ENCODE results near the gene BNIP5. TPM values are rescaled to one million over a fixed set of nuclear protein-coding genes. Genes with fewer than 3 reads are reported as not detected.

Gene BNIP5
- total RNA-seq, 1 donor from 2014 or later, result not detected

DNA sequence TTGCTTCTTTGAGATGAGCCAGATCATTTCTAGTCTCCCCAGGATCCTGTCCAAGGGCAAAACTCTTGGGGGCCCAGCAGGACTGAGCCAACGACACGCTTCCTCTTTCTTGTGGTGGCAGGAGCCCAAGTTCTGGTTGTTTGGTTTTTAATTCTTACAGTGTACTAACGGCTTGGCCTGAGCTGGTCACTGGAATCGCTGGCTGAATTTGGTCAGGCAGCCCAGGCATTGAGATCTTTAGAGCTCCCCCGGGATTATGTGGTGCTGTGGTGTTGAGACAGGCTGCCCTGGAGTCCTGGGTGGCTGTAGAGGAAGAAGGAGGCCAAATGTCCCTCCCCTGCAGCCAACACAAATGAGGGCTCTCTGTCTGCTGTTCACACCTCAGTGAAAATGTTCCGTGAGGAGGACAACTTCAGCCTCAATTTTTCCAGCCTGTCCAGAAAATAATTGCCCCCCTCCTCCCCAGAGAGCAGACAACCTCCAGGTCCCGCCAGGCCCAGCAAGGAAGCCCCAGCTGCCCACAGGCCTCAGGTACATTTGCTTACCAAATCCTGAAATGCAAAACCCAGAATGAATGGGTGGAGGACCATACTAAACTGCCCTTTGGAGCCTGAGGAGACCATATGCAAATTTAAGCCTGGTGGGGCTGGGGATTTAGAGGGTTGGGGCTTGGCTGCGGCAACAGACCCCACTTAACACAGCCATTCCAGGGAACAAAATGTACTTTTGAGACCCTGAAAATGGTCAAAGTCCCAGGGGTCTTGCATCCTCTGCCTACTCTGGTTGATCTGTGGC lies 23.6 kb downstream of the BNIP5 start:
- no peak for DNase-seq
- peak; percentile 43 for ATAC-seq (ENCODE audit: poor library complexity)
- intact Hi-C loops (cut with DNase I), result no loop called here

DNA sequence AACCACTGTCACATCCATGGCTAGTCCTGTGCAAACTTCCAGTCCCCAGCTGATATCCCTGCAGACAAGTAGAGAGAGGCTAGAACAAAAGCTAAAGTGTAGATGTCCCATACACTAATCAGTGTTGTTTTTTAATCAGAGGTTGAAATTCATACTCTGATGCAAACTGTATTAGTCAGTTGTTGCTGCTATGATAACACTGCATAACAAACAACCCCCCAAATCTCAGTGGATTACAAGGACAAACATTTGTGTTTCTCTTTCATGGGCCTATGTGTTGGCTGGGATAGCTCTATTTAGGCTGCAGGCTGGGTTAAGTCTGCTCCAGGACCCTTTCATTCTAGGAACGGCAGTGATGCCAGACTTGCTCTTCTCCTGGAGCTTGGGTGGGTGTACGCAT lies 26.8 kb downstream of the BNIP5 start:
- no peak for DNase-seq
- intact Hi-C loops (cut with DNase I), result no loop called here

DNA sequence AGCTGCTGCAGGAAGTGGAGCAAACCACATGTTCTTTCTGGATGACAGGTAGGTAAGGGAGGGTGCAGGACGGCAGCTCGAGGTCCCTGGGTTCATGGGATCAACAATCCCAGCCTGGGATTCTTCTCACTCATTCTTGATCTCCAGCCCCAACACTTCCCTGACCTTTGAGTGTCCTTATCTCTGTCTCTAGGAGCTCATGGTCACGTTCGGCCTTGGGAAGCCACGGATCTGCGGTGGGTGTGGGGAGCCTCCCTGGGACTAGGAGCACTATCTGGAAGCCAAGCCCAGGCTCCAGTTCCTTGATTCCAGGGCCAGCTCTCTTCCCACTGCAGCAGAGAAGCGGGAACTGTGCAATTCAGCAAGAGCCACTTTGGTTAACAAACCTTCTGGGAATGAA lies 27.5 kb downstream of the BNIP5 start:
- no peak for ATAC-seq (ENCODE audit: poor library complexity)
- intact Hi-C loops (cut with DNase I), result no loop called here
- DNase-seq, result no peak

More for the DNA sequence above, 26.8 kb downstream of the BNIP5 start:
- no peak for ATAC-seq (ENCODE audit: poor library complexity)

DNA sequence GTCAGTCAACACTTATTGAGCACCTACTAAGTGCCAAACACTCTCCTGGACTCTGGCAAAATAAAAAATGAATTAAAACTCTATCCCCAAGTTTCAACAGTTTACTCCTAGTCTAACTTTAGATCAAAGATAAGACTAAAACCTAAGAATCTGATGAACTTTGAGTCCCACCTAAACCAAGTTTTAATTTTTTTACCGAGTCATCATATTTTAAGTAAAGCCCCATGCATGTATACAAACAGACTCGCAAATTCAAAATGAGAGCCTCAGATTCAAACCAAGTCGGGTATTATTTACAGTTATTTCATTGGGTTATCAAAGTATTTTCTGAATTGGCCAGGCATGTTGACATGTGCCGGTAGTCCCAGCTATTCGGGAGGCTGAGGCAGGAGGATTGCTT lies 28.2 kb downstream of the BNIP5 start:
- intact Hi-C loops (cut with DNase I), result no loop called here

DNA sequence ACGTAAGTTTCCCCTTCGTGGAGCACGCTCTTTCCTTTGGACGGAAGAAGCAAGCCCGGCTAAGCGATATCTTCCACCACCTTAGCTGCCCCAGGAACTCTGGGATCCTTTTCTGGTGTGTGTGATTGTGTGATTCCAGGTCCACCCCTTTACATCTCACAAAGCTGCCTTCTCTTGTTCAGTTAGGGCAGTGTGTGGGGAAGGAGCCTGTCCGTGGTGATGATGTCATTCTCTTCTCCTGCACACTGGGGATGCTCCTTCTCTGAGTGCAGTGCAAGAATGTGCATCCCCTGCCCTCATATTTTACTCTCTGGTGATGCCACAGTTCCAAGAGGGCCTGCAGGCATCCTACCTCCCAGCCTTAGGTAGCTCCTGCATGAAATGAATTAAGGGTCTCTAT lies 30.3 kb downstream of the BNIP5 start:
- intact Hi-C loops (cut with DNase I), result no loop called here
- ATAC-seq (ENCODE audit: poor library complexity) (no peak), DNase-seq (no peak)

More for the DNA sequence above, 28.2 kb downstream of the BNIP5 start:
- ATAC-seq (ENCODE audit: poor library complexity) (no peak), DNase-seq (no peak)

DNA sequence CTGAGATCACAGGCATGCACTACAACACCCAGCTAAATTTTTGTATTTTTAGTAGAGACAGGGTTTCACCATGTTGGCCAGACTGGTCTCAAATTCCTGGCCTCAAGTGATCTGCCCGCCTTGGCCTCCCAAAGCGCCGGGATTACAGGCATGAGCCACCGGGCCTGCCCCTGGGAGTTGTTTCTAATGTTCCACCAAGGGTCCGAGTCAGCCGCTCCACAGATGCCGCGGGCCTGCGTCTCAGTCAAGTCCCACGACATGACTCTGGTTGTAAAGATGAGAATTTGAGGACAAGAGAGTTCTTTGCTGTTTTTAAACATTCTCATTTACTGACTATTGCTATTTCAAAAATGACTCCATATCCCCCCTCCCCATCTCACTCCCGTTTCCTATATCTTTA lies 30.8 kb downstream of the BNIP5 start:
- intact Hi-C loops (cut with DNase I), result no loop called here
- ATAC-seq (ENCODE audit: poor library complexity) (no peak), DNase-seq (no peak)

DNA sequence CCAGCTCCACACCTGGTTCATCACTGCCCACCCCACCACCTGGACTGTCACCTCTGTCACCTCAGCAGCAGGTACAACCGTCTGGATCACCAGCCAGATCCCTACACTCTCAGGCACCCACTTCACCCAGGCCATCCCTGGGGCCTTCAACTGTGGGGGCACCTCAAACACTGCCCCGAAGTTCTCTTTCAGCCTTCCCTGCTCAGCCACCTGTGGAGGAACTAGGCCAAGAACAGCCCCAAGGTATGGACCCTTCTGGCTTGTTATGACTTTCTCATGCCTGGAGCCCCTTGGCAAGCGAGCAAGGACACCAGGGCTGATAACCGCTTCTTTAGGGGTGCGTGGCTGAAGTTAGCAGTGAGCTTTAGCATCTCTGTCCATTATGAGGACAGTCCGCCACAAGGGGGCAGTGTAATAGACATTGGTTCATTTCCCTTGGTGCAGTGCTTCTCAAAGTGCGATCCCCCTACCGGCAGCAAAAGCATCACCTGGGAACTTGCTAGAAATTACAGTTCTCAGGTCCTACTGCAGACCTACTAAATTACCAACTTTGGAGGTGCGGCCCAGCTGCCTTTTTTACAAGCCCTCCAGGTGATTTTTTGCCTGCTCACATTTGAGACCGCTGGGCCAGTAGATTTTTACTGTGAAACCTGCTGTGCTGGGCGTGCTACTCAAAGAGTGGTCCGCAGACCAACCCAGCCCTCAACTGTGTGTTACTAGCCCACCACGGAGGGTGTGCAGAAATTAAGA lies 34.3 kb downstream of the BNIP5 start:
- intact Hi-C loops (cut with DNase I), result loop anchor here (5.0 kb wide), 1 partner anchor 60 kb away; no protein-coding TSS in a partner anchor
- DNase-seq (peak; percentile 81), ATAC-seq (ENCODE audit: poor library complexity) (peak; percentile 96)

DNA sequence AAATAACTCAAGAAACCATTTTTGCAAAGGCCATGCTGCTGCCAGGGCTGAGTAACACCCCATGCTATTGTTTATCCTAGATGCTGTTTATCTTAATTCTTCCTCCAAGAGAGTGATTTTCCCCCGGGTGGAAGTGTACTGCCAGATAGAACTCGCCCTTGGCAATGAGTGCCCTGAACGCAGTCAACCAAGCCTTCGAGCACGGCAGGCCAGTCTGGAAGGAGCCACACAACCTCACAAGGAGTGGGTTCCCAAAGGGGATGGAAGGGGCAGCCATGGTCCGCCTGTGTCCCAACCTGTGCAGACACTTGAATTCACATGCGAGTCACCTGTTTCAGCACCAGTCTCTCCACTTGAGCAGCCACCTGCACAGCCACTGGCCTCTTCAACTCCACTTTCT lies 34.9 kb downstream of the BNIP5 start:
- intact Hi-C loops (cut with DNase I), result loop anchor here (5.0 kb wide), 1 partner anchor 61 kb away; no protein-coding TSS in a partner anchor
- DNase-seq, result no peak
- peak; percentile 15 for ATAC-seq (ENCODE audit: poor library complexity)

DNA sequence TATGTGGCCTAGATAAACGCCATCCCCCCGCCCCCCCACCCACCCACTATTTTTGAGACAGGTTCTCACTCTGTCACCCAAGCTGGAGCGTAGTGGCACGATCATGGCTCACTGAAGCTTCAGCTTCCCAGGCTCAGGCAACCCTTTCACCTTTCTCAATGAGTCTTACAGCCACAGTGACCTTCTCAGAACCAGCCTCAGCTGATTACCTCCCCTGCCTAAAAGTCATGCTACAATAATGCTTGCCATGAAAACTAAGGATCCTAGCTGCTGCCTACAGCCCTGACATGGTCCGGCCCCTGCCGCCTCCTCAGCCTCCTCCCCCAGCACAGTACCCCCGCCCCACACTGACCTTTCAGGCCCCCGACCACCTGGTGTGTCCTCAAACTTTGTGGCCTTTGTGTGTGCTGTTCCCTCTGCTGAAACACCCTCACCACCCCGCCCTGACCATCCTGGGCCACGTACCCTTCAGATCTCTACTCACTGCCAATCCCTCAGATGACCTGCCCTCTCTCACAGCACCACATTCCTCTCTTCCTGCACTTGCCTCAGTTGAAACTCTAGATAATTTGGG lies 35.5 kb downstream of the BNIP5 start:
- ATAC-seq (ENCODE audit: poor library complexity) (no peak), DNase-seq (no peak)
- intact Hi-C loops (cut with DNase I), result loop anchor here (5.0 kb wide), 1 partner anchor 61 kb away; no protein-coding TSS in a partner anchor

DNA sequence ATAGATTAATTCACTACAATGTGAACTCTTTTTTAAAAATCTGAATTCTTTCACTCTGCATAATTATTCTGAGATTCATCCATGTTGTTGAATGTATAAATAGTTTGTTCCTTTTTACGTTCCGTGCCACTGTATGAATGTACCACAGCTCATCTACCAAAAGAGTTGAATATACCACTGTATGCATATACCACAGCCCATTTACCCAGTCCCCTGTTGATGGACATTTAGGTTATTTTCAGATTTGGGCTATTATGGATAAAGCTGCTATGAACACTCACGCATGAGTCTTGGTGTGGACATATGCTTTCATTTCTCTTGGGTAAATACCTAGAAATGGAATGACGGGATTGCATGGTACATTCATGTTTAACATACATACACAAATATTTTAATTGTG lies 38.7 kb downstream of the BNIP5 start:
- DNase-seq, result no peak
- ATAC-seq (ENCODE audit: poor library complexity), result no peak
- intact Hi-C loops (cut with DNase I), result no loop called here

DNA sequence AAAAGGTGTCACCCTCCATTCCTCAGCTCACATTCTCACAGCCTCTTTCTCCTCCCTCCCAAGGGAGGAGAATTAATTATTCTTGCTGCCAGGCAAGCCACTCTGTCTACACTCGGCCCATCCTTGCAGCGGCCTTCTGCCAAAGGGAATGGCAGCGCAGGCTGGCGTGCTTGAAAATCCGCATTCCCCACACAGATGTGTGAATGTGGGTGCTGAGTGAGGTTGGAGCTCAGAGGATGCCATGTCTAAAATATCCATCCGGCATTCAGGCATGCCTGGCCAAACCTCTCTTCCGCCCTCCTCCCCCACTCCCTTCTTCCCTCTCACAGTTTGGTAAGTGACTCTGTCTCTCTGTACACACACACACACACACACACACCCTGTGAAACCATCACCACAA lies 39.2 kb downstream of the BNIP5 start:
- no peak for ATAC-seq (ENCODE audit: poor library complexity)
- intact Hi-C loops (cut with DNase I), result no loop called here
- no peak for DNase-seq

DNA sequence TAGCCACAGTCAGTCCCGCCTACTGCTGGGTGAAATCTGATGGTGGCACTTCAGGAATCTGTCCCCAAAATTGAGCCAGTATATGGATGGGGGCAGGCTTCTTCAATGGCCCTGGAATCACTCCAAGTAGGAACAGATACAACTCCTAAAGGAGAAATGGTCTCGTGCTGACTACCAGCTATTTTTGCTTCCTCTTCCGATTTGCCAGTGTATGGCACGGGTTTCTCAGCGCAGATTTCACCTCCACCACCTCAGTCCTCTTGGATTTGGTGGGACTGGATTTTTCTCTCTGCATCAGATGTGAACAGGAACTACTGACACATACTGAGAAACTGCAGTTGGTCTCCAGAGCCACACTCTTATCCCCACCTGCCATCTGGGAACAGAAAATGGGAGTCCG lies 39.6 kb downstream of the BNIP5 start:
- ATAC-seq (ENCODE audit: poor library complexity) (no peak), DNase-seq (no peak)
- intact Hi-C loops (cut with DNase I), result no loop called here

DNA sequence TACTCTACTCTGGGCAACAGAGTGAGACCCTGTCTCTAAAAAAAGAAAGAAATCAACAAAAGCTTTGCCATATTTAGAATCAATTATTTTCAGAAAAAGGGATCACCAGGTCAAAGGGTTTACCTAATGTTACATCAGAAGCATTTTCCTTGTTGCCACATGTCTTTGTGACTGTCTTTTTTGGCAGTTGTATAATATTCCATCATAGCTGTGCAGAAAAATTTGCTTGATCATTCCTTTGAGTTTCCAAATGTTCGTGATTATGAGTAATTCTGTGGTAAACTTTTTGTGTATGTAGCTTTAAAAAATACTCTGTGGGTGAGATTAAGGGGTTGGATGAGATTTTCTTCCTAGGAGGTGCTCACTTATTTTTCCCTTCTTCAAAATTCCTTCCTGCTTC lies 40.4 kb downstream of the BNIP5 start:
- DNase-seq (no peak), ATAC-seq (ENCODE audit: poor library complexity) (no peak)
- intact Hi-C loops (cut with DNase I), result no loop called here

DNA sequence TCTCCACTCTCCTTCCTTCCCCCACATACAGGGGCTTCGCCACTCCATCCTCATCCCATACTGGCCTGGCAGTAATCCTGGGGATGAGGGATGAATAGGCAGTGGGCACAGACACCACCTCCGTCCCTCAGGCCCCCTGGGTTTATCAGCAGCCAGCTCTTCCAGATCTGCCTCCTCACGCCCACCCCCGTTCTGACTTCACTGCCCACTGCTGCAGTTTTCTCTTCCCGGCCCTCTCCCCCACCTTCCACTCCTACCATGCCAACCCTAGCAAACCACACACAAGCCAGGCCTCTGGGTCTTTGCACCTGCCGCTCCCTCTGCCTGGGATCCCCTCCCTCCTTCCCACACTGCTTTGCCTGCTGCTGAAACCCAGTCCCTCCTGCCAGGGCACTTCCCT lies 44.5 kb downstream of the BNIP5 start:
- DNase-seq, result no peak
- no peak for ATAC-seq (ENCODE audit: poor library complexity)
- intact Hi-C loops (cut with DNase I), result no loop called here

DNA sequence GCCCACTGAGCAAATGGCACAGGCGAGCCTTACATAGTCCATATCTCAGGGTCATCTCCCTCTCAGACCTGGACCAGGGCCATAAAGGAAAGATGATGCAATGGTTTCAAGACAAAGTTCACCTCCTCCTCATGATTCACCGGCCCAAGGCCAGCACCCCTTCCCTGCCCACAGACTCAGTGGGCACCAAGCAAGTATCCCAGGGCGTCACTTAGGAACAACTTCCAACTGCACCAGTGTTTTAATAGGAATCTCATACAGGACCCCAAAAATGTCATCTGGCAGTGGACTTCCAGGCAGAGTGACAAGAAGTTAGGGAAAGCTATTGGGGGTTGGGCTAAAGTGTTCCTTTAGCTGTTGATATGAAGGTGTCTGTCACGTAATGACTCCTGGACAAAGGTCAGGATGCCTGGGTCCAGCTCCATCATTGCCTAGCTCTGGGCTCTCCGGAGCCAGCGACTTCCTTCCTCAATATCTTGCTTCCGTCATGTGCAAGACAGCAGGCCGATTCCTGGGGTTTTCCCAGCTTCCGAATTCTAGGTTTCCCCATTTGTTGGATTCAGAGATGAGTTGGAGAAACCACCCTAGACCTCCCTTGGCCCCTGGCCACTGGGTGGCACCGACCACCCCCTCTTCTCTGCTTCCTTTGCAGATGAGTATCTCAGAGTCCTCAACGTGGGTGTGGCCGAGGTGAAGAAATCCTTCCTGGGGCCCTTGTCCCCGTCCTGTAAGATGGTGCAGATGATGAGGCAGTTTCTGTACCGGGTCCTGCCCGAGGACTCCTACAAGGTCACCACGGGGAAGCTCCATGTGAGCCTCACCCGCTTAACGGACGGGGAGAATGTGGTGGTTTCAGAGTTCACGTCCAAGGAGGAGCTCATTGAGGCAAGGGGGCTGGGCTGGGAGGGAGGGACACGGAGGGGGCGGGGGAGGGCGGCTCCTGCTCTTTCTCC lies 45.7 kb downstream of the BNIP5 start:
- DNase-seq (no peak), ATAC-seq (ENCODE audit: poor library complexity) (peak; percentile 43)
- intact Hi-C loops (cut with DNase I), result no loop called here

DNA sequence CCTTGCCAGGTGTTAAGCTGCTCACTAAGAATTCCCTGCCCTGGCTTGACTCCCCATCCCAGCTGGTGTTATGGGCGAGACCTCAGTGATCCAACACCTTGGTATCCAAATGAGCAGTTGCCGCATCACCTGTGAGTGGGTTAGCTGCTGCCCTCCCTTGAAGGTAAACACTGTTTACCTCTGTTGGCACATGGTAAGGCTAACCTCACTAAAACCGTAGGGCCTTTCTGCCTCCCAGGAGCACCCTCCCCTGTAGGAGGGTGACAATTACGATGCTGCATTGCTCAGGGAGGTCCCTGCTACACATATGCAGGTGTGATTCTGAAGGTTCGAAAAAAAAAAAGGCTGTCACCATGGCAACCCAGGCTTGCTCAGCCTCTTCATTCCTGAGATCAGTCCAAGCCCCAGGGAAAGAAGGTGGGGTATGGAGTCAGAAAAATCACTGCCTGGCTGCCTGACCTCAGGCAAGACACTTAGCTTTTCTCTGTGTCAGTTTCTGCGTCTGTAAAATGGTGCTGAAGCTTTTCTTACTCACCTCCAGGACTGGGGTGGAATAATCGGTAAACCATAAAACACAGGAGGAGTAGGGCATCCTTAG lies 47.3 kb downstream of the BNIP5 start:
- DNase-seq, result no peak
- ATAC-seq (ENCODE audit: poor library complexity), result no peak
- intact Hi-C loops (cut with DNase I), result no loop called here

DNA sequence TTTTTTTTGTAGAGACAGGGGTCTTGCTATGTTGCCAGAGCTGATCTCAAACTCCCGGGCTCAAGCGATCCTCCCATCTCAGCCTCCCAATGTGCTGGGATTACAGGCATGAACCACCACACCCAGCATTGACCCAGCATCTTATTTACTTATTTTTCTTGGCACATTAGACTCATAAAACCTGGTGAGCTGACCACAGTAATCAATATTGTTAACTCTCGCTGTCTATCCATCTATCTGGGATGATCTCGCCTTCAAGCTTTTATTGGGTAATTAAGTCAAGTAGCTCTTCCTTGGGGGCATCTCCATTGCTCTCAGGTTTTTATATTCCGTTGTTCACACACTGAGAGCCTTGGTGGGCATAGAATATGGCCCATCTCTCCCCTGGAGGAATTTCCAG lies 49.8 kb downstream of the BNIP5 start:
- intact Hi-C loops (cut with DNase I), result no loop called here
- no peak for ATAC-seq (ENCODE audit: poor library complexity)

DNA sequence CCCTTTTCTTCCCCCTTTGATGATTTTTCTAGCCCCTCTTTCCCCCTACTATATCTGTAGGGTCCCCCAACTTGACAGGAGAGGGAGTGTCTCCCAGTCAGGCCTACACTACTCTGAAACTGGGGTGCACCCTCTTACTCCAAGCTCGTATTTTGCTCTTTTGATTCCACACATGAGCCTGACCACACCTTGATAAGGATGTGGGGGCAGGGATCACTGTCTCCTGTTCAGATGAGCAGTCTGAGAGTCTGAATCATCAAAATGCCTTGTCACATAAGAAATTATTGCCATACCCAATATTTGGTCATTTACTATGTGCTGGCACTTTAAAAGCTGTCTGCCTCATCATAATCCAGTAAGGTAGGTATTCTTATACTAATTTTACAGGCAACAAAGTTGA lies 50.9 kb downstream of the BNIP5 start:
- no peak for ATAC-seq (ENCODE audit: poor library complexity)
- intact Hi-C loops (cut with DNase I), result no loop called here
- no peak for DNase-seq

More for the DNA sequence above, 49.8 kb downstream of the BNIP5 start:
- no peak for DNase-seq
